ENCODE data around the gene NR4A3. TPM values are rescaled to one million over a fixed set of nuclear protein-coding genes. Genes with fewer than 3 reads are reported as not detected.
A peak's percentile ranks its signal among the peaks of the same experiment; 100 is the strongest.

NR4A3 gene
- total and polyA plus RNA-seq, 2 of the 13 experiments (the other 11 are each of a cell fraction or from before 2014, with no cell fraction given), result 0.02 to 0.09 TPM

- TF ChIP-seq ARID5B (CRISPR knock-in tag; IDR thresholded peaks at IDR 0.05) (no peak), ZBTB38 (CRISPR knock-in tag; IDR thresholded peaks at IDR 0.05) (no peak), DMAP1 (CRISPR knock-in tag; IDR thresholded peaks at IDR 0.05) (0 out of 2 replicates have a peak, but pooled peaks have one; percentile 9), RARG (CRISPR knock-in tag; IDR thresholded peaks at IDR 0.05; ENCODE audit: low read depth) (no peak), MAF1 (CRISPR knock-in tag; IDR thresholded peaks at IDR 0.05; ENCODE audit: borderline replicate concordance) (no peak), XBP1 (CRISPR knock-in tag; IDR thresholded peaks at IDR 0.05) (no peak), ZNF34 (CRISPR knock-in tag; IDR thresholded peaks at IDR 0.05; ENCODE audit: borderline replicate concordance) (no peak), E2F2 (CRISPR knock-in tag; IDR thresholded peaks at IDR 0.05; ENCODE audit: borderline replicate concordance) (no peak), RFX1 (IDR thresholded peaks at IDR 0.05) (peak; percentile 67), TOE1 (CRISPR knock-in tag; IDR thresholded peaks at IDR 0.05) (no peak), RARA (CRISPR knock-in tag; IDR thresholded peaks at IDR 0.05) (no peak), NR1H2 (CRISPR knock-in tag; IDR thresholded peaks at IDR 0.05; ENCODE audit: borderline replicate concordance, low read depth) (no peak), ZFYVE20 (CRISPR knock-in tag; IDR thresholded peaks at IDR 0.05; ENCODE audit: borderline replicate concordance, low read depth) (no peak), MAFG (CRISPR knock-in tag; IDR thresholded peaks at IDR 0.05) (no peak), SAP130 (CRISPR knock-in tag; IDR thresholded peaks at IDR 0.05; ENCODE audit: low read depth) (peak; percentile 32; the same call in 1 of the 2 replicates)
- TF ChIP-seq, protein P1, sequence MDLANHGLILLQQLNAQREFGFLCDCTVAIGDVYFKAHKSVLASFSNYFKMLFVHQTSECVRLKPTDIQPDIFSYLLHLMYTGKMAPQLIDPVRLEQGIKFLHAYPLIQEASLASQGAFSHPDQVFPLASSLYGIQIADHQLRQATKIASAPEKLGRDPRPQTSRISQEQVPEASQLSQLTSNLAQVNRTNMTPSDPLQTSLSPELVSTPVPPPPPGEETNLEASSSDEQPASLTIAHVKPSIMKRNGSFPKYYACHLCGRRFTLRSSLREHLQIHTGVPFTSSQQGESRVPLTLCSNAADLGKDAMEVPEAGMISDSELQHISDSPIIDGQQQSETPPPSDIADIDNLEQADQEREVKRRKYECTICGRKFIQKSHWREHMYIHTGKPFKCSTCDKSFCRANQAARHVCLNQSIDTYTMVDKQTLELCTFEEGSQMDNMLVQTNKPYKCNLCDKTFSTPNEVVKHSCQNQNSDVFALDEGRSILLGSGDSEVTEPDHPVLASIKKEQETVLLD (CRISPR knock-in tag; IDR thresholded peaks at IDR 0.05; ENCODE audit: low read depth), result 0 out of 2 replicates have a peak, but pooled peaks have one; percentile 22
- TF ChIP-seq, protein P2, sequence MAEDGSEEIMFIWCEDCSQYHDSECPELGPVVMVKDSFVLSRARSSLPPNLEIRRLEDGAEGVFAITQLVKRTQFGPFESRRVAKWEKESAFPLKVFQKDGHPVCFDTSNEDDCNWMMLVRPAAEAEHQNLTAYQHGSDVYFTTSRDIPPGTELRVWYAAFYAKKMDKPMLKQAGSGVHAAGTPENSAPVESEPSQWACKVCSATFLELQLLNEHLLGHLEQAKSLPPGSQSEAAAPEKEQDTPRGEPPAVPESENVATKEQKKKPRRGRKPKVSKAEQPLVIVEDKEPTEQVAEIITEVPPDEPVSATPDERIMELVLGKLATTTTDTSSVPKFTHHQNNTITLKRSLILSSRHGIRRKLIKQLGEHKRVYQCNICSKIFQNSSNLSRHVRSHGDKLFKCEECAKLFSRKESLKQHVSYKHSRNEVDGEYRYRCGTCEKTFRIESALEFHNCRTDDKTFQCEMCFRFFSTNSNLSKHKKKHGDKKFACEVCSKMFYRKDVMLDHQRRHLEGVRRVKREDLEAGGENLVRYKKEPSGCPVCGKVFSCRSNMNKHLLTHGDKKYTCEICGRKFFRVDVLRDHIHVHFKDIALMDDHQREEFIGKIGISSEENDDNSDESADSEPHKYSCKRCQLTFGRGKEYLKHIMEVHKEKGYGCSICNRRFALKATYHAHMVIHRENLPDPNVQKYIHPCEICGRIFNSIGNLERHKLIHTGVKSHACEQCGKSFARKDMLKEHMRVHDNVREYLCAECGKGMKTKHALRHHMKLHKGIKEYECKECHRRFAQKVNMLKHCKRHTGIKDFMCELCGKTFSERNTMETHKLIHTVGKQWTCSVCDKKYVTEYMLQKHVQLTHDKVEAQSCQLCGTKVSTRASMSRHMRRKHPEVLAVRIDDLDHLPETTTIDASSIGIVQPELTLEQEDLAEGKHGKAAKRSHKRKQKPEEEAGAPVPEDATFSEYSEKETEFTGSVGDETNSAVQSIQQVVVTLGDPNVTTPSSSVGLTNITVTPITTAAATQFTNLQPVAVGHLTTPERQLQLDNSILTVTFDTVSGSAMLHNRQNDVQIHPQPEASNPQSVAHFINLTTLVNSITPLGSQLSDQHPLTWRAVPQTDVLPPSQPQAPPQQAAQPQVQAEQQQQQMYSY (CRISPR knock-in tag; IDR thresholded peaks at IDR 0.05), result no peak
- TF ChIP-seq, protein P3, sequence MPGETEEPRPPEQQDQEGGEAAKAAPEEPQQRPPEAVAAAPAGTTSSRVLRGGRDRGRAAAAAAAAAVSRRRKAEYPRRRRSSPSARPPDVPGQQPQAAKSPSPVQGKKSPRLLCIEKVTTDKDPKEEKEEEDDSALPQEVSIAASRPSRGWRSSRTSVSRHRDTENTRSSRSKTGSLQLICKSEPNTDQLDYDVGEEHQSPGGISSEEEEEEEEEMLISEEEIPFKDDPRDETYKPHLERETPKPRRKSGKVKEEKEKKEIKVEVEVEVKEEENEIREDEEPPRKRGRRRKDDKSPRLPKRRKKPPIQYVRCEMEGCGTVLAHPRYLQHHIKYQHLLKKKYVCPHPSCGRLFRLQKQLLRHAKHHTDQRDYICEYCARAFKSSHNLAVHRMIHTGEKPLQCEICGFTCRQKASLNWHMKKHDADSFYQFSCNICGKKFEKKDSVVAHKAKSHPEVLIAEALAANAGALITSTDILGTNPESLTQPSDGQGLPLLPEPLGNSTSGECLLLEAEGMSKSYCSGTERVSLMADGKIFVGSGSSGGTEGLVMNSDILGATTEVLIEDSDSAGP (CRISPR knock-in tag; IDR thresholded peaks at IDR 0.05; ENCODE audit: borderline replicate concordance), result no peak
Measured at GRCh38 chr9:99822109-99822805, 572 bp downstream of the NR4A3 start (continued).

All from HepG2 (cell line).